Measurements from ENCODE around the gene TMC2.

GRCh38 chr20:2541940-2542339 is 5.6 kb downstream of the TMC2 start:
- TF ChIP-seq, protein P1, sequence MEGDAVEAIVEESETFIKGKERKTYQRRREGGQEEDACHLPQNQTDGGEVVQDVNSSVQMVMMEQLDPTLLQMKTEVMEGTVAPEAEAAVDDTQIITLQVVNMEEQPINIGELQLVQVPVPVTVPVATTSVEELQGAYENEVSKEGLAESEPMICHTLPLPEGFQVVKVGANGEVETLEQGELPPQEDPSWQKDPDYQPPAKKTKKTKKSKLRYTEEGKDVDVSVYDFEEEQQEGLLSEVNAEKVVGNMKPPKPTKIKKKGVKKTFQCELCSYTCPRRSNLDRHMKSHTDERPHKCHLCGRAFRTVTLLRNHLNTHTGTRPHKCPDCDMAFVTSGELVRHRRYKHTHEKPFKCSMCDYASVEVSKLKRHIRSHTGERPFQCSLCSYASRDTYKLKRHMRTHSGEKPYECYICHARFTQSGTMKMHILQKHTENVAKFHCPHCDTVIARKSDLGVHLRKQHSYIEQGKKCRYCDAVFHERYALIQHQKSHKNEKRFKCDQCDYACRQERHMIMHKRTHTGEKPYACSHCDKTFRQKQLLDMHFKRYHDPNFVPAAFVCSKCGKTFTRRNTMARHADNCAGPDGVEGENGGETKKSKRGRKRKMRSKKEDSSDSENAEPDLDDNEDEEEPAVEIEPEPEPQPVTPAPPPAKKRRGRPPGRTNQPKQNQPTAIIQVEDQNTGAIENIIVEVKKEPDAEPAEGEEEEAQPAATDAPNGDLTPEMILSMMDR (IDR thresholded peaks at IDR 0.05): no peak
- no peak for TF ChIP-seq POLR2A (IDR thresholded peaks at IDR 0.05)
